Esophagus squamous epithelium (tissue), 5 donors: Measurements from ENCODE around the gene IRF4. TPM values are rescaled to one million over a fixed set of nuclear protein-coding genes. Genes with fewer than 3 reads are reported as not detected.

Source experiments
- DNase-seq: peaks from one replicate; lab custom pipeline; 2025; lab: John Stamatoyannopoulos, UW
- H3K27ac ChIP-seq, 4 donors: fragments of 200-600 bp; sonication (generic); one replicate each; pipeline ENCODE4 v1.5.1; 2016 to 2019; ENCODE audit warnings: mild to moderate bottlenecking in 1 of 4
- H3K27me3 ChIP-seq, 4 donors: fragments of 200-600 bp; sonication (generic); 1 replicate in 3 of 4; 2 replicates in 1 of 4; pipeline versions ENCODE4 v1.5.1 to v1.6.0; 2017 to 2021; ENCODE audit warnings: antibody characterized with exemption in 1 of 4
- H3K36me3 ChIP-seq, 3 donors: fragments of 200-600 bp; sonication (generic); one replicate each; pipeline ENCODE4 v1.5.1; 2016 to 2019
- H3K4me1 ChIP-seq, 3 donors: fragments of 200-600 bp; sonication (generic); one replicate each; pipeline ENCODE4 v1.5.1; 2017 to 2019
- H3K4me3 ChIP-seq, 4 donors: fragments of 200-600 bp; sonication (generic); 1 replicate in 3 of 4; 2 replicates in 1 of 4; pipeline ENCODE4 v1.5.1; 2016 to 2019; ENCODE audit warnings: mild to moderate bottlenecking in 2 of 4, moderate library complexity in 1 of 4
- H3K9me3 ChIP-seq, 3 donors: fragments of 200-600 bp; sonication (generic); one replicate each; pipeline ENCODE4 v1.5.1; 2016 to 2019
- CTCF ChIP-seq, 6 experiments: fragments of 450-650 bp in 4 of 6; fragments of 200-600 bp in 2 of 6; sonication (generic) in 2 of 6; IDR thresholded peaks; one replicate each; pipeline ENCODE4 v1.5.1; 2016 to 2019; ENCODE audit warnings: antibody characterized with exemption in 6 of 6, mild to moderate bottlenecking in 4 of 6, moderate library complexity in 4 of 6
- POLR2A ChIP-seq, 4 donors: fragments of 450-650 bp; IDR thresholded peaks; one replicate each; pipeline ENCODE4 v1.6.1; 2017; ENCODE audit warnings: antibody characterized with exemption in 4 of 4, mild to moderate bottlenecking in 4 of 4, moderate library complexity in 3 of 4
- WGBS, 2 donors: methylation state at CpG; one replicate each; pipeline ENCODE4 v1.1.5; 2018; 5-methylcytosine and 5-hydroxymethylcytosine counted together
- intact Hi-C: fragments of 100-400 bp; cut with DNase I; formaldehyde crosslinking; loops from one replicate; pipeline ENCODE4 v1.15.0; 2022
- total RNA-seq, 4 donors: library from RNA; depleted of rRNA; stranded (reverse); fragments of >200 nt; gene quantifications; one replicate each; pipeline ENCODE4 v1.1.0, GENCODE V29; 2016
- donor health status: DM: yes; HTN: yes; CAD: no.

Gene IRF4
- total RNA-seq, 4 donors from 2014 or later: 0.40 to 1.9 (median 1.2) TPM

- WGBS, 2 donors: 78 to 84% methylated on average over 5 of the region's 5 CpGs
These were observed 31.2 kb upstream of the IRF4 start for GRCh38 chr6:360349-360748.

GRCh38 chr6:360764-361373 lies 30.7 kb upstream of the IRF4 start:
- H3K9me3 ChIP-seq: peaks cover 0 to 19% (median 0%) of the 10 kb centered on the region in 3 donors
- WGBS, 2 donors: 72 to 76% methylated on average over 19 of the region's 19 CpGs
- peaks cover 0 to 12% (median 0%) of the 10 kb centered on the region in 3 donors for H3K4me1 ChIP-seq
- no peaks in the 10 kb centered on the region for H3K27me3 ChIP-seq
- no peak overlapping the region for H3K27ac ChIP-seq
- TF ChIP-seq POLR2A (IDR thresholded peaks at IDR 0.05): no peak
- TF ChIP-seq CTCF (IDR thresholded peaks at IDR 0.05): no peak
- no peak for DNase-seq
- H3K36me3 ChIP-seq: no peaks in the 10 kb centered on the region
- intact Hi-C loops: no loop called here
- no peak overlapping the region for H3K4me3 ChIP-seq

More at GRCh38 chr6:360349-360748, 31.2 kb upstream of the IRF4 start:
- Histone ChIP-seq H3K4me1 (peaks cover 0 to 12% (median 0%) of the 10 kb centered on the region in 3 donors), H3K27ac (no peak overlapping the region), H3K27me3 (no peaks in the 10 kb centered on the region), H3K9me3 (peaks cover 0 to 19% (median 0%) of the 10 kb centered on the region in 3 donors), H3K4me3 (no peak overlapping the region), H3K36me3 (no peaks in the 10 kb centered on the region)
- intact Hi-C loops: no loop called here
- TF ChIP-seq CTCF (IDR thresholded peaks at IDR 0.05) (no peak), POLR2A (IDR thresholded peaks at IDR 0.05) (no peak)
- no peak for DNase-seq

GRCh38 chr6:361411-362132 lies 30.0 kb upstream of the IRF4 start:
- no peak for DNase-seq
- no peak for TF ChIP-seq POLR2A (IDR thresholded peaks at IDR 0.05)
- no peak for TF ChIP-seq CTCF (IDR thresholded peaks at IDR 0.05)
- H3K9me3 ChIP-seq: peaks cover 0 to 19% (median 0%) of the 10 kb centered on the region in 3 donors
- no peak overlapping the region for H3K27ac ChIP-seq
- H3K27me3 ChIP-seq: no peaks in the 10 kb centered on the region
- peaks cover 0 to 12% (median 0%) of the 10 kb centered on the region in 3 donors for H3K4me1 ChIP-seq
- no peak overlapping the region for H3K4me3 ChIP-seq
- 79% methylated on average over 16 of the region's 16 CpGs for WGBS, 2 donors
- H3K36me3 ChIP-seq: no peaks in the 10 kb centered on the region
- intact Hi-C loops: no loop called here

- 76 to 77% methylated on average over 14 of the region's 14 CpGs for WGBS, 2 donors
- Histone ChIP-seq H3K36me3 (no peaks in the 10 kb centered on the region), H3K4me1 (peaks cover 0 to 12% (median 0%) of the 10 kb centered on the region in 3 donors)
These were observed 29.2 kb upstream of the IRF4 start for GRCh38 chr6:362231-362923.

More at GRCh38 chr6:362231-362923, 29.2 kb upstream of the IRF4 start:
- intact Hi-C loops: no loop called here
- Histone ChIP-seq H3K27me3 (peaks cover 0 to 5% (median 0%) of the 10 kb centered on the region in 4 donors), H3K27ac (no peak overlapping the region), H3K4me3 (no peak overlapping the region), H3K9me3 (peaks cover 0 to 19% (median 0%) of the 10 kb centered on the region in 3 donors)
- no peak for TF ChIP-seq CTCF (IDR thresholded peaks at IDR 0.05)
- no peak for TF ChIP-seq POLR2A (IDR thresholded peaks at IDR 0.05)
- DNase-seq: no peak
